GM10248 (cell line): ENCODE data around the gene TCF12.

Source experiments
- CTCF ChIA-PET: fragments of 300-600 bp; sonication (Branson Sonifier 250); formaldehyde crosslinking; extraction: SDS; loops from one replicate; lab custom pipeline; 2021; ENCODE audit warnings: antibody characterized with exemption; lab: Yijun Ruan, JAX
- POLR2A ChIA-PET: fragments of 350-650 bp; sonication (Branson Sonifier 250); formaldehyde crosslinking; extraction: SDS; loops from one replicate; lab custom pipeline; 2020; ENCODE audit warnings: antibody characterized with exemption; lab: Yijun Ruan, JAX
- DNase-seq: peaks from one replicate; pipeline ENCODE4 v3.0.0; 2012; ENCODE audit errors: extremely low spot score
- TF ChIP-seq, protein P1 (sequence below): IDR thresholded peaks from 2 replicates; pipeline ENCODE4 v1.5.1; 2012; ENCODE audit warnings: mild to moderate bottlenecking, low read depth; ENCODE audit errors: extremely low read depth, missing control alignments, control extremely low read depth

TCF12 gene

GRCh38 chr15:57259568-57260040 lies 341.2 kb downstream of the TCF12 start:
- POLR2A ChIA-PET = no interaction called here

DNA sequence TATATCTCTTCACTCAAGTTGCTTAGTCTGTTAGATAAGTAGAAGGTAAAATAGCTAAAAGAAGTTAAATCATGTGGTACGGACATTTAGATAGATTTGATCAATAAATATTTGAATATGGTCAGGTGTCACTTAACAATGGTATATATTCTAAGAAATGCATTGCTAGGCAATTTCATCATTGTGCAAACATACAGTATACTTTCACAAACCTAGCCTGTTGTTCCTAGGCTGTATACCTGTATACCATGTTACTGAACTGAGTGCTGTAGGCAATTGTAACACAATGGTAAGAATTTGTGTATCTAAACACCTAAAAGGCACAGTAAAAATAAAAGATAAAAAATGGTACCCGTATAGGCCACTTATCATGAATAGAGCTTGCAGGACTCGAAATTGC lies 345.1 kb downstream of the TCF12 start:
- CTCF ChIA-PET = interaction anchor here (0.6 to 2.1 kb wide), 11 partner anchors 12 to 441 kb away, joined by 3 to 6 read pairs (median 3); no protein-coding TSS in a partner anchor
- POLR2A ChIA-PET = interaction anchor here (0.6 kb wide), 2 partner anchors 100 to 605 kb away, joined by 4 to 5 read pairs; no protein-coding TSS in a partner anchor
- TF ChIP-seq, protein P1, sequence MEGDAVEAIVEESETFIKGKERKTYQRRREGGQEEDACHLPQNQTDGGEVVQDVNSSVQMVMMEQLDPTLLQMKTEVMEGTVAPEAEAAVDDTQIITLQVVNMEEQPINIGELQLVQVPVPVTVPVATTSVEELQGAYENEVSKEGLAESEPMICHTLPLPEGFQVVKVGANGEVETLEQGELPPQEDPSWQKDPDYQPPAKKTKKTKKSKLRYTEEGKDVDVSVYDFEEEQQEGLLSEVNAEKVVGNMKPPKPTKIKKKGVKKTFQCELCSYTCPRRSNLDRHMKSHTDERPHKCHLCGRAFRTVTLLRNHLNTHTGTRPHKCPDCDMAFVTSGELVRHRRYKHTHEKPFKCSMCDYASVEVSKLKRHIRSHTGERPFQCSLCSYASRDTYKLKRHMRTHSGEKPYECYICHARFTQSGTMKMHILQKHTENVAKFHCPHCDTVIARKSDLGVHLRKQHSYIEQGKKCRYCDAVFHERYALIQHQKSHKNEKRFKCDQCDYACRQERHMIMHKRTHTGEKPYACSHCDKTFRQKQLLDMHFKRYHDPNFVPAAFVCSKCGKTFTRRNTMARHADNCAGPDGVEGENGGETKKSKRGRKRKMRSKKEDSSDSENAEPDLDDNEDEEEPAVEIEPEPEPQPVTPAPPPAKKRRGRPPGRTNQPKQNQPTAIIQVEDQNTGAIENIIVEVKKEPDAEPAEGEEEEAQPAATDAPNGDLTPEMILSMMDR = no peak
- DNase-seq = no peak

More at GRCh38 chr15:57259568-57260040, 341.2 kb downstream of the TCF12 start:
- TF ChIP-seq, protein P1 = no peak
- CTCF ChIA-PET = interaction anchor here (1.1 to 1.2 kb wide), 2 partner anchors 10 to 113 kb away, joined by 3 to 4 read pairs; no protein-coding TSS in a partner anchor
- DNase-seq = no peak

GRCh38 chr15:57272771-57273357 lies 354.4 kb downstream of the TCF12 start:
- DNase-seq = no peak
- ChIA-PET POLR2A (no interaction called here), CTCF (no interaction called here)
- TF ChIP-seq, protein P1 = no peak

- no peak for DNase-seq
- ChIA-PET CTCF (no interaction called here), POLR2A (interaction anchor here (0.6 kb wide), 1 partner anchor 116 kb away, joined by 4 read pairs; no protein-coding TSS in a partner anchor)
- TF ChIP-seq, protein P1 = no peak
Measured at GRCh38 chr15:57273402-57273801, 355.0 kb downstream of the TCF12 start.

GRCh38 chr15:57278439-57278838 lies 360.0 kb downstream of the TCF12 start:
- CTCF ChIA-PET = interaction anchor here (0.9 to 3.8 kb wide), 4 partner anchors 10 to 28 kb away, joined by 3 to 13 read pairs (median 3); no protein-coding TSS in a partner anchor
- TF ChIP-seq, protein P1 = no peak
- POLR2A ChIA-PET = no interaction called here
- DNase-seq = no peak

GRCh38 chr15:57280464-57280863 lies 362.0 kb downstream of the TCF12 start:
- TF ChIP-seq, protein P1 = no peak
- ChIA-PET CTCF (interaction anchor here (1.3 to 1.5 kb wide), 2 partner anchors 17 to 134 kb away, joined by 4 to 6 read pairs; no protein-coding TSS in a partner anchor), POLR2A (no interaction called here)
- DNase-seq = no peak
